Activated naive CD4-positive, alpha-beta T cell treated with anti-CD3 and anti-CD28 coated beads, Interleukin-2, amount 10 ng/mL, durations not matched to agents 5 hours and 36 hours (primary cell): ENCODE results near the gene SCN7A. TPM values are rescaled to one million over a fixed set of nuclear protein-coding genes. Genes with fewer than 3 reads are reported as not detected.

ENCODE experiments used
- total RNA-seq, 2 experiments: library from RNA; stranded (reverse); gene quantifications; one replicate each; pipeline ENCODE4 v1.2.3, GENCODE V29; 2021

The SCN7A gene
- total RNA-seq, result not detected

GRCh38 chr2:166494140-166494624 is at the start of gene SCN7A:
Gene SCN7A, minus strand, starts transcription at chr2:166494249. Its CDS starts 16,553 bp downstream, at chr2:166477696.

GRCh38 chr2:166375736-166376487 is 118.1 kb downstream of the SCN7A start, which contains the start of gene SCN9A:
Gene SCN9A, minus strand, starts transcription at chr2:166375944. Its CDS starts 64,188 bp downstream, at chr2:166311756.

Other genes starting within 250 kb of the SCN7A start
- gene SCN9A, start 118.3 kb downstream of the SCN7A start, total RNA-seq, result under 1 TPM; 0.13 to 0.26 TPM